Measurements from ENCODE around the gene TMPRSS9. TPM values are rescaled to one million over a fixed set of nuclear protein-coding genes. Genes with fewer than 3 reads are reported as not detected.

Gene TMPRSS9
- total RNA-seq, 1 donor from 2014 or later = not detected

- no peak overlapping the region for H3K27ac ChIP-seq
- no peak overlapping the region for H3K4me3 ChIP-seq
- H3K9me3 ChIP-seq = peaks cover 3% of the 10 kb centered on the region
- no peaks in the 10 kb centered on the region for H3K27me3 ChIP-seq
- intact Hi-C loops (cut with DNase I) = no loop called here
- DNase-seq (ENCODE audit: extremely low spot score in 2 of 2) = no peak
- H3K4me1 ChIP-seq = no peaks in the 10 kb centered on the region
- TF ChIP-seq CTCF (IDR thresholded peaks at IDR 0.05) (no peak), POLR2A (IDR thresholded peaks at IDR 0.05) (no peak), POLR2AphosphoS5 (IDR thresholded peaks at IDR 0.05; ENCODE audit: insufficient read depth in 1 of 2, low read depth in 1 of 2) (no peak)
- peaks cover 0 to 25% of the 10 kb centered on the region in 2 donors for H3K36me3 ChIP-seq
Observed at GRCh38 chr19:2320049-2320448, 40.0 kb upstream of the TMPRSS9 start.

- Histone ChIP-seq H3K9me3 (no peaks in the 10 kb centered on the region), H3K36me3 (peaks cover 0 to 25% of the 10 kb centered on the region in 2 donors), H3K4me3 (no peak overlapping the region), H3K4me1 (no peaks in the 10 kb centered on the region), H3K27ac (no peak overlapping the region), H3K27me3 (no peaks in the 10 kb centered on the region)
- intact Hi-C loops (cut with DNase I) = no loop called here
- no peak for DNase-seq (ENCODE audit: extremely low spot score in 2 of 2)
- TF ChIP-seq CTCF (IDR thresholded peaks at IDR 0.05) (no peak), POLR2AphosphoS5 (IDR thresholded peaks at IDR 0.05; ENCODE audit: insufficient read depth in 1 of 2, low read depth in 1 of 2) (no peak), POLR2A (IDR thresholded peaks at IDR 0.05) (no peak)
Observed at GRCh38 chr19:2320939-2321338, 39.1 kb upstream of the TMPRSS9 start.

- peaks cover 0 to 25% of the 10 kb centered on the region in 2 donors for H3K36me3 ChIP-seq
- H3K4me3 ChIP-seq = no peak overlapping the region
- intact Hi-C loops (cut with DNase I) = no loop called here
- TF ChIP-seq POLR2AphosphoS5 (IDR thresholded peaks at IDR 0.05; ENCODE audit: insufficient read depth in 1 of 2, low read depth in 1 of 2) = no peak
- TF ChIP-seq CTCF (IDR thresholded peaks at IDR 0.05) = no peak
- H3K27ac ChIP-seq = no peak overlapping the region
- H3K4me1 ChIP-seq = peaks cover 5% of the 10 kb centered on the region
- H3K9me3 ChIP-seq = no peaks in the 10 kb centered on the region
- DNase-seq (ENCODE audit: extremely low spot score in 2 of 2) = no peak
- no peaks in the 10 kb centered on the region for H3K27me3 ChIP-seq
Observed at GRCh38 chr19:2321565-2322283, 38.3 kb upstream of the TMPRSS9 start.

GRCh38 chr19:2323707-2324106, 36.4 kb upstream of the TMPRSS9 start:
- no peak for TF ChIP-seq POLR2AphosphoS5 (IDR thresholded peaks at IDR 0.05; ENCODE audit: insufficient read depth in 1 of 2, low read depth in 1 of 2)
- no peak for TF ChIP-seq POLR2A (IDR thresholded peaks at IDR 0.05)
- TF ChIP-seq CTCF (IDR thresholded peaks at IDR 0.05) = no peak
- Histone ChIP-seq H3K9me3 (no peaks in the 10 kb centered on the region), H3K27ac (no peak overlapping the region), H3K36me3 (peaks cover 0 to 25% of the 10 kb centered on the region in 2 donors), H3K4me1 (peaks cover 18% of the 10 kb centered on the region), H3K4me3 (no peak overlapping the region), H3K27me3 (no peaks in the 10 kb centered on the region)
- intact Hi-C loops (cut with DNase I) = no loop called here
- no peak for DNase-seq (ENCODE audit: extremely low spot score in 2 of 2)

GRCh38 chr19:2324220-2324948, 35.7 kb upstream of the TMPRSS9 start:
- Histone ChIP-seq H3K27ac (no peak overlapping the region), H3K4me1 (peaks cover 24% of the 10 kb centered on the region), H3K27me3 (no peaks in the 10 kb centered on the region), H3K36me3 (peaks cover 0 to 25% of the 10 kb centered on the region in 2 donors), H3K9me3 (no peaks in the 10 kb centered on the region), H3K4me3 (no peak overlapping the region)
- no peak for DNase-seq (ENCODE audit: extremely low spot score in 2 of 2)
- no peak for TF ChIP-seq POLR2AphosphoS5 (IDR thresholded peaks at IDR 0.05; ENCODE audit: insufficient read depth in 1 of 2, low read depth in 1 of 2)
- TF ChIP-seq CTCF (IDR thresholded peaks at IDR 0.05) = no peak
- TF ChIP-seq POLR2A (IDR thresholded peaks at IDR 0.05) = no peak
- intact Hi-C loops (cut with DNase I) = no loop called here
